HPDE6-E6E7 (cell line): ENCODE results near the gene NAGA.
"Not testable (repeated sequence)": the region's sequence is repeated elsewhere in the genome, so short reads cannot be mapped to it uniquely, and the experiment has no call there.

Experiments
- DNase-seq: peaks from one replicate; pipeline ENCODE4 v3.0.0; 2011; ENCODE audit warnings: missing footprints; ENCODE audit errors: extremely low spot score

Gene NAGA

GRCh38 chr22:42070517-42071422 is at the start of gene NAGA:
Gene NAGA (minus strand): TSS chr22:42070812. CDS start chr22:42070297, 515 bp downstream.
- DNase-seq = peak; percentile 91

- no peak for DNase-seq
These were observed 46.3 kb upstream of the NAGA start for GRCh38 chr22:42116848-42117424.

- DNase-seq = not testable (repeated sequence)
These were observed 44.8 kb upstream of the NAGA start for GRCh38 chr22:42115420-42115830.

GRCh38 chr22:42114721-42115120 is 44.1 kb upstream of the NAGA start:
- no peak for DNase-seq

- DNase-seq = not testable (repeated sequence)
These were observed 42.2 kb upstream of the NAGA start for GRCh38 chr22:42112793-42113192.

GRCh38 chr22:42111798-42112197 is 41.2 kb upstream of the NAGA start:
- no peak for DNase-seq

GRCh38 chr22:42108848-42109247 is 38.2 kb upstream of the NAGA start:
- DNase-seq = no peak

GRCh38 chr22:42104332-42104860 is 33.8 kb upstream of the NAGA start:
- DNase-seq = not testable (repeated sequence)

- DNase-seq = no peak
These were observed 30.6 kb upstream of the NAGA start for GRCh38 chr22:42101199-42101598.

- no peak for DNase-seq
These were observed 20.8 kb upstream of the NAGA start for GRCh38 chr22:42091455-42091782.

- DNase-seq = peak; percentile 98
These were observed 20.2 kb upstream of the NAGA start, which contains the start of gene NDUFA6 for GRCh38 chr22:42090596-42091454. Gene NDUFA6 (minus strand): TSS chr22:42090772. CDS start chr22:42090744, 28 bp downstream.

GRCh38 chr22:42086051-42086450 is 15.4 kb upstream of the NAGA start:
- no peak for DNase-seq

GRCh38 chr22:42084874-42085273 is 14.3 kb upstream of the NAGA start:
- DNase-seq = no peak

- no peak for DNase-seq
These were observed 12.5 kb upstream of the NAGA start for GRCh38 chr22:42083119-42083518.

GRCh38 chr22:42080287-42080686 is 9.7 kb upstream of the NAGA start:
- no peak for DNase-seq

GRCh38 chr22:42079319-42080251 is 9.0 kb upstream of the NAGA start, which contains the start of gene SMDT1:
Gene SMDT1 (plus strand): TSS chr22:42079700. CDS start chr22:42079769, 69 bp downstream.
- DNase-seq = peak; percentile 99

GRCh38 chr22:42078469-42079318 is 8.1 kb upstream of the NAGA start:
- no peak for DNase-seq

- DNase-seq = no peak
These were observed 7.0 kb upstream of the NAGA start for GRCh38 chr22:42077486-42078125.
